H9 (cell line): ENCODE measurements around the gene FAM171A1. TPM values are rescaled to one million over a fixed set of nuclear protein-coding genes. Genes with fewer than 3 reads are reported as not detected.

Source experiments
- DNase-seq: peaks from one replicate; pipeline ENCODE4 v3.0.0-alpha.2; 2017
- H2AFZ ChIP-seq: one replicate; pipeline ENCODE4 v1.6.1; 2013; ENCODE audit warnings: mild to moderate bottlenecking, low read length, control low read depth, moderate library complexity
- H2AK5ac ChIP-seq: 2 replicates; pipeline ENCODE4 v1.6.1; 2013; ENCODE audit warnings: low read length, control low read depth, mixed read lengths; ENCODE audit not compliant: insufficient read length
- H2BK120ac ChIP-seq: one replicate; pipeline ENCODE4 v1.6.1; 2013; ENCODE audit warnings: low read depth, mild to moderate bottlenecking, low read length, control low read depth, inconsistent platforms; ENCODE audit not compliant: poor library complexity, severe bottlenecking
- H2BK12ac ChIP-seq: 2 replicates; pipeline ENCODE4 v1.6.1; 2013; ENCODE audit warnings: low read length, control low read depth, mixed read lengths, low read depth; ENCODE audit not compliant: insufficient read length
- H2BK15ac ChIP-seq: 2 replicates; pipeline ENCODE4 v1.6.1; 2013; ENCODE audit warnings: low read depth, low read length, control low read depth
- H2BK20ac ChIP-seq: one replicate; pipeline ENCODE4 v1.6.1; 2013; ENCODE audit warnings: low read depth, mild to moderate bottlenecking, low read length, control low read depth, inconsistent platforms; ENCODE audit not compliant: poor library complexity, severe bottlenecking
- H2BK5ac ChIP-seq: 2 replicates; pipeline ENCODE4 v1.6.1; 2013; ENCODE audit warnings: low read length, control low read depth, mixed read lengths; ENCODE audit not compliant: insufficient read length
- H3K14ac ChIP-seq: 2 replicates; pipeline ENCODE4 v1.6.1; 2013; ENCODE audit warnings: low read length, control low read depth; ENCODE audit not compliant: insufficient read depth
- H3K18ac ChIP-seq: 2 replicates; pipeline ENCODE4 v1.6.1; 2013; ENCODE audit warnings: low read depth, mild to moderate bottlenecking, mixed read lengths, low read length, control low read depth; ENCODE audit not compliant: insufficient read length
- H3K23ac ChIP-seq: 2 replicates; pipeline ENCODE4 v1.6.1; 2013; ENCODE audit warnings: low read length, control low read depth, mixed read lengths, low read depth; ENCODE audit not compliant: insufficient read length
- H3K23me2 ChIP-seq: 2 replicates; pipeline ENCODE4 v1.6.1; 2013; ENCODE audit warnings: low read depth, mild to moderate bottlenecking, mixed read lengths, low read length, control low read depth; ENCODE audit not compliant: insufficient read length, poor library complexity, severe bottlenecking
- H3K27ac ChIP-seq: 2 replicates; pipeline ENCODE4 v1.5.1; 2013; ENCODE audit warnings: low read length, control low read depth, mixed read lengths, low read depth; ENCODE audit not compliant: insufficient read length
- H3K27me3 ChIP-seq: 2 replicates; pipeline ENCODE4 v1.6.1; 2013; ENCODE audit warnings: low read length, control low read depth, inconsistent platforms; ENCODE audit not compliant: insufficient read depth
- H3K4ac ChIP-seq: 2 replicates; pipeline ENCODE4 v1.6.1; 2013; ENCODE audit warnings: low read depth, mild to moderate bottlenecking, control low read depth, inconsistent platforms, low read length, moderate library complexity
- H3K4me1 ChIP-seq: 2 replicates; pipeline ENCODE4 v1.6.1; 2013; ENCODE audit warnings: low read length, control low read depth, inconsistent platforms; ENCODE audit not compliant: insufficient read depth
- H3K4me2 ChIP-seq: 2 replicates; pipeline ENCODE4 v1.6.1; 2013; ENCODE audit warnings: low read length, control low read depth, mixed read lengths; ENCODE audit not compliant: insufficient read length, insufficient read depth
- H3K56ac ChIP-seq: 2 replicates; pipeline ENCODE4 v1.6.1; 2013; ENCODE audit warnings: low read depth, mild to moderate bottlenecking, mixed read lengths, low read length, control low read depth; ENCODE audit not compliant: insufficient read length
- H3K79me1 ChIP-seq: 2 replicates; pipeline ENCODE4 v1.6.1; 2013; ENCODE audit warnings: low read depth, mild to moderate bottlenecking, moderate library complexity, low read length, control low read depth, inconsistent platforms; ENCODE audit not compliant: insufficient read depth, poor library complexity, severe bottlenecking
- H3K79me2 ChIP-seq: 2 replicates; pipeline ENCODE4 v1.6.1; 2013; ENCODE audit warnings: low read length, control low read depth, inconsistent platforms; ENCODE audit not compliant: insufficient read depth
- H3K9ac ChIP-seq: 2 replicates; pipeline ENCODE4 v1.6.1; 2013; ENCODE audit warnings: low read length, control low read depth, mixed read lengths; ENCODE audit not compliant: insufficient read length; ENCODE audit errors: extremely low read depth
- H3K9me3 ChIP-seq: one replicate; pipeline ENCODE4 v1.6.1; 2013; ENCODE audit warnings: low read depth, low read length, inconsistent platforms; ENCODE audit not compliant: control insufficient read depth
- H3T11ph ChIP-seq: one replicate; pipeline ENCODE4 v1.6.1; 2013; ENCODE audit warnings: mild to moderate bottlenecking, low read length, control low read depth, inconsistent platforms
- H4K20me1 ChIP-seq: one replicate; pipeline ENCODE4 v1.6.1; 2013; ENCODE audit not compliant: control insufficient read depth, insufficient read length, insufficient read depth
- H4K5ac ChIP-seq: 2 replicates; pipeline ENCODE4 v1.6.1; 2013; ENCODE audit warnings: low read depth, mild to moderate bottlenecking, mixed read lengths, low read length, control low read depth; ENCODE audit not compliant: insufficient read length
- H4K8ac ChIP-seq: replicated peaks from 2 replicates; pipeline ENCODE4 v1.6.1; 2013; ENCODE audit warnings: low read length, control low read depth, mixed read lengths, low read depth; ENCODE audit not compliant: insufficient read length
- H4K91ac ChIP-seq: 2 replicates; pipeline ENCODE4 v1.6.1; 2013; ENCODE audit warnings: low read depth, mild to moderate bottlenecking, moderate library complexity, mixed read lengths, low read length, control low read depth; ENCODE audit not compliant: insufficient read length
- H3K27ac Mint-ChIP-seq, 3 experiments: 2 replicates in 2 of 3; 3 replicates in 1 of 3; pipeline ENCODE4 v1.8.0; 2020 to 2021; ENCODE audit warnings: mixed read lengths in 3 of 3, mild to moderate bottlenecking in 1 of 3, moderate library complexity in 1 of 3
- H3K27me3 Mint-ChIP-seq: 2 replicates; pipeline ENCODE4 v1.8.0; 2021; ENCODE audit warnings: low read depth, mild to moderate bottlenecking, moderate library complexity, mixed read lengths
- H3K36me3 Mint-ChIP-seq, 3 experiments: 2 replicates in 2 of 3; 3 replicates in 1 of 3; pipeline ENCODE4 v1.8.0; 2020 to 2021; ENCODE audit warnings: low read depth in 3 of 3, mixed read lengths in 3 of 3; ENCODE audit not compliant: insufficient read depth in 1 of 3
- H3K4me1 Mint-ChIP-seq, 2 experiments: 2 replicates each; pipeline ENCODE4 v1.8.0; 2020; ENCODE audit warnings: mixed read lengths in 2 of 2
- H3K4me3 Mint-ChIP-seq, 2 experiments: 2 replicates in 1 of 2; 3 replicates in 1 of 2; pipeline ENCODE4 v1.8.0; 2020 to 2021; ENCODE audit warnings: mild to moderate bottlenecking in 2 of 2, mixed read lengths in 2 of 2, moderate library complexity in 1 of 2
- H3K9me3 Mint-ChIP-seq, 2 experiments: 2 replicates in 1 of 2; 3 replicates in 1 of 2; pipeline ENCODE4 v1.8.0; 2020; ENCODE audit warnings: mild to moderate bottlenecking in 2 of 2, mixed read lengths in 2 of 2, moderate library complexity in 1 of 2
- WGBS: extraction: QIAGEN DNeasy Blood & Tissue Kit; methylation state at CpG from one replicate; pipeline ENCODE4 v1.1.7; 2013; ENCODE audit warnings: missing lambda C conversion rate, low lambda C conversion rate, mixed read lengths; ENCODE audit not compliant: insufficient read length; ENCODE audit errors: extremely low coverage; 5-methylcytosine and 5-hydroxymethylcytosine counted together
- total RNA-seq: library from RNA; stranded (reverse); gene quantifications from 2 replicates; pipeline ENCODE4 v1.2.1, GENCODE V29; 2021
- TF ChIP-seq, protein P1 (sequence below): fragments of 200-600 bp; sonication (generic); conservative IDR thresholded peaks from 3 replicates; pipeline ENCODE4 v1.8.0; 2021; ENCODE audit warnings: antibody characterized with exemption, mild to moderate bottlenecking

Gene FAM171A1
- total RNA-seq, 1 experiment from 2014 or later: 37.4 TPM

DNA sequence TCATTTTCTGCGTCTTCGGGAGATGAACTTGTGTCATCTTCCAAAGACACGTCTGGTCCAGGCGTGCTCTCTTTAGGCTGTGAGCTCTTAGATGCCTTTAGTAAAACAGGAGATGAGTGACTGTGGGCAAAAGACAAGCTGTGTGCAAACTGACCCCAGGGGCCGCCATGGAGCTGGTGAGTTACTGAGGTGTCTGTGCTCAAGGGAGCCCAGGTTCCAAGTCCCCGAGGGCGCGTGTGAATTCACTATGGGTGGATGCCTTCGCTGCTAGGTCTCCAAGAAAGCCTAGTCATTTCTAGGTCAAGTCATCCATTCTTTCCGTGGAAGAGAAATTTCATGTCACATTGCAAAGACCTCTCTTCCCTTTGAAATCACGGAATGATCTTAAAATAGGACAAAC lies 118.7 kb downstream of the FAM171A1 start:
- peaks cover 0 to 2% (median 2%) of the 10 kb centered on the region in 3 experiments; a peak in 3 of 7 replicates for H3K36me3 Mint-ChIP-seq
- H3K4me1 Mint-ChIP-seq: peaks cover 24 to 27% of the 10 kb centered on the region in 2 experiments
- TF ChIP-seq, protein P1, sequence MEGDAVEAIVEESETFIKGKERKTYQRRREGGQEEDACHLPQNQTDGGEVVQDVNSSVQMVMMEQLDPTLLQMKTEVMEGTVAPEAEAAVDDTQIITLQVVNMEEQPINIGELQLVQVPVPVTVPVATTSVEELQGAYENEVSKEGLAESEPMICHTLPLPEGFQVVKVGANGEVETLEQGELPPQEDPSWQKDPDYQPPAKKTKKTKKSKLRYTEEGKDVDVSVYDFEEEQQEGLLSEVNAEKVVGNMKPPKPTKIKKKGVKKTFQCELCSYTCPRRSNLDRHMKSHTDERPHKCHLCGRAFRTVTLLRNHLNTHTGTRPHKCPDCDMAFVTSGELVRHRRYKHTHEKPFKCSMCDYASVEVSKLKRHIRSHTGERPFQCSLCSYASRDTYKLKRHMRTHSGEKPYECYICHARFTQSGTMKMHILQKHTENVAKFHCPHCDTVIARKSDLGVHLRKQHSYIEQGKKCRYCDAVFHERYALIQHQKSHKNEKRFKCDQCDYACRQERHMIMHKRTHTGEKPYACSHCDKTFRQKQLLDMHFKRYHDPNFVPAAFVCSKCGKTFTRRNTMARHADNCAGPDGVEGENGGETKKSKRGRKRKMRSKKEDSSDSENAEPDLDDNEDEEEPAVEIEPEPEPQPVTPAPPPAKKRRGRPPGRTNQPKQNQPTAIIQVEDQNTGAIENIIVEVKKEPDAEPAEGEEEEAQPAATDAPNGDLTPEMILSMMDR: no peak

More for the DNA sequence above, 118.7 kb downstream of the FAM171A1 start:
- H2BK120ac ChIP-seq: no peak overlapping the region
- H3K4me1 ChIP-seq: peaks cover 5% of the 10 kb centered on the region; the same call in 1 of the 2 replicates
- H3K23me2 ChIP-seq: no peaks in the 10 kb centered on the region
- H3K14ac ChIP-seq: no peak overlapping the region
- no CpG with 5 or more reads among the region's 11 CpGs for WGBS
- no peak overlapping the region for H2BK5ac ChIP-seq
- H2BK15ac ChIP-seq: no peak overlapping the region
- no peak overlapping the region for H3K4ac ChIP-seq
- no peak overlapping the region for H2AK5ac ChIP-seq
- no peak for DNase-seq
- H4K5ac ChIP-seq: no peak overlapping the region
- H3K56ac ChIP-seq: no peak overlapping the region
- no peaks in the 10 kb centered on the region for H3K9me3 ChIP-seq
- no peak overlapping the region for H2AFZ ChIP-seq
- H3K9ac ChIP-seq: no peak overlapping the region
- no peaks in the 10 kb centered on the region for H3K79me1 ChIP-seq
- no peak overlapping the region for H3K23ac ChIP-seq
- H4K8ac ChIP-seq: no peak overlapping the region
- no peak overlapping the region for H3T11ph ChIP-seq
- H4K20me1 ChIP-seq: no peaks in the 10 kb centered on the region
- no peaks in the 10 kb centered on the region for H3K27me3 ChIP-seq
- Mint-ChIP-seq H3K9me3 (no peaks in the 10 kb centered on the region), H3K27me3 (no peaks in the 10 kb centered on the region; the same call in 1 of the 2 replicates), H3K27ac (no peak overlapping the region), H3K4me3 (no peak overlapping the region)
- H2BK12ac ChIP-seq: no peak overlapping the region
- no peak overlapping the region for H3K4me2 ChIP-seq
- no peak overlapping the region for H2BK20ac ChIP-seq
- H4K91ac ChIP-seq: no peak overlapping the region
- H3K27ac ChIP-seq: no peak overlapping the region
- H3K79me2 ChIP-seq: no peaks in the 10 kb centered on the region
- no peak overlapping the region for H3K18ac ChIP-seq
